Transverse colon (tissue), 4 donors: ENCODE measurements around the gene ZNF83. TPM values are rescaled to one million over a fixed set of nuclear protein-coding genes. Genes with fewer than 3 reads are reported as not detected.
"Not testable (repeated sequence)": the region's sequence is repeated elsewhere in the genome, so short reads cannot be mapped to it uniquely, and the experiment has no call there.

ENCODE experiments used
- DNase-seq: peaks from one replicate; pipeline ENCODE4 v3.0.0-alpha.2; 2019
- H3K27ac ChIP-seq, 4 donors: fragments of 200-600 bp; sonication (generic); 2 replicates each; pipeline ENCODE4 v1.5.1; 2016 to 2018; ENCODE audit warnings: inconsistent platforms in 4 of 4
- H3K27me3 ChIP-seq: fragments of 200-600 bp; sonication (generic); 2 replicates; pipeline ENCODE4 v1.5.1; 2017; ENCODE audit warnings: inconsistent platforms
- H3K36me3 ChIP-seq, 4 donors: fragments of 200-600 bp; sonication (generic); 2 replicates each; pipeline ENCODE4 v1.5.1; 2017 to 2019; ENCODE audit warnings: inconsistent platforms in 4 of 4
- H3K4me1 ChIP-seq, 4 donors: fragments of 200-600 bp; sonication (generic); 2 replicates each; pipeline ENCODE4 v1.5.1; 2017 to 2020; ENCODE audit warnings: inconsistent platforms in 4 of 4
- H3K4me3 ChIP-seq, 4 donors: fragments of 200-600 bp; sonication (generic); 1 replicate in 1 of 4; 2 replicates in 3 of 4; pipeline versions ENCODE4 v1.5.1 to v1.6.1; 2017 to 2019; ENCODE audit warnings: inconsistent platforms in 4 of 4
- H3K9me3 ChIP-seq, 2 donors: fragments of 200-600 bp; sonication (generic); 2 replicates each; pipeline ENCODE4 v1.5.1; 2017 to 2019; ENCODE audit warnings: inconsistent platforms in 2 of 2
- EP300 ChIP-seq: sonication (generic); formaldehyde crosslinking; IDR thresholded peaks from one replicate; pipeline ENCODE4 v1.6.1; 2017; ENCODE audit warnings: antibody characterized with exemption, low read depth
- POLR2A ChIP-seq: fragments of 450-650 bp; IDR thresholded peaks from one replicate; pipeline ENCODE4 v1.6.1; 2016; ENCODE audit warnings: antibody characterized with exemption, mild to moderate bottlenecking, moderate library complexity
- POLR2AphosphoS5 ChIP-seq, 3 donors: sonication (generic); formaldehyde crosslinking; IDR thresholded peaks; one replicate each; pipeline ENCODE4 v1.6.1; 2016; ENCODE audit warnings: antibody characterized with exemption in 3 of 3
- WGBS, 2 donors: methylation state at CpG; one replicate each; pipeline ENCODE4 v1.1.5; 2018; ENCODE audit warnings: low coverage in 1 of 2; 5-methylcytosine and 5-hydroxymethylcytosine counted together
- in situ Hi-C, 4 donors: fragments of 200-750 bp; cut with MboI; loops; one replicate each; pipeline versions ENCODE4 v1.15.0 to v1.15.1; 2017; ENCODE audit warnings: low sequenced_read_pairs in 3 of 4, low pct_ligation_motif_present in 1 of 4, low pct_unique_long_range_greater_than_20kb in 1 of 4
- intact Hi-C: fragments of 100-400 bp; cut with DNase I; formaldehyde crosslinking; loops from one replicate; pipeline ENCODE4 v1.15.1; 2023; ENCODE audit warnings: low total_unique reads
- total RNA-seq, 4 donors: library from RNA; depleted of rRNA; stranded (reverse); fragments of >200 nt; gene quantifications; one replicate each; pipeline ENCODE4 v1.1.0, GENCODE V29; 2016
- TF ChIP-seq, protein P1 (sequence below), 5 experiments: fragments of 200-600 bp in 3 of 5; fragments of 450-650 bp in 2 of 5; sonication (generic) in 3 of 5; IDR thresholded peaks; 1 replicate in 2 of 5; 2 replicates in 3 of 5; pipeline ENCODE4 v1.5.1; 2016 to 2017; ENCODE audit warnings: antibody characterized with exemption in 5 of 5, inconsistent platforms in 3 of 5, mild to moderate bottlenecking in 2 of 5, moderate library complexity in 1 of 5

The ZNF83 gene
- total RNA-seq, 4 donors from 2014 or later, result 13.3 to 55.6 (median 26.7) TPM

- Histone ChIP-seq H3K4me3 (peak overlapping the region; percentile 9 to 79 (median 60)), H3K27ac (peak overlapping the region; percentile 86 to 90 (median 87)), H3K27me3 (no peaks in the 10 kb centered on the region), H3K4me1 (peaks cover 4 to 18% (median 14%) of the 10 kb centered on the region in 4 donors), H3K36me3 (peaks cover 0 to 13% (median 5%) of the 10 kb centered on the region in 4 donors), H3K9me3 (peaks cover 7 to 9% of the 10 kb centered on the region in 2 donors)
- peak; percentile 77 for DNase-seq
- TF ChIP-seq, protein P1, sequence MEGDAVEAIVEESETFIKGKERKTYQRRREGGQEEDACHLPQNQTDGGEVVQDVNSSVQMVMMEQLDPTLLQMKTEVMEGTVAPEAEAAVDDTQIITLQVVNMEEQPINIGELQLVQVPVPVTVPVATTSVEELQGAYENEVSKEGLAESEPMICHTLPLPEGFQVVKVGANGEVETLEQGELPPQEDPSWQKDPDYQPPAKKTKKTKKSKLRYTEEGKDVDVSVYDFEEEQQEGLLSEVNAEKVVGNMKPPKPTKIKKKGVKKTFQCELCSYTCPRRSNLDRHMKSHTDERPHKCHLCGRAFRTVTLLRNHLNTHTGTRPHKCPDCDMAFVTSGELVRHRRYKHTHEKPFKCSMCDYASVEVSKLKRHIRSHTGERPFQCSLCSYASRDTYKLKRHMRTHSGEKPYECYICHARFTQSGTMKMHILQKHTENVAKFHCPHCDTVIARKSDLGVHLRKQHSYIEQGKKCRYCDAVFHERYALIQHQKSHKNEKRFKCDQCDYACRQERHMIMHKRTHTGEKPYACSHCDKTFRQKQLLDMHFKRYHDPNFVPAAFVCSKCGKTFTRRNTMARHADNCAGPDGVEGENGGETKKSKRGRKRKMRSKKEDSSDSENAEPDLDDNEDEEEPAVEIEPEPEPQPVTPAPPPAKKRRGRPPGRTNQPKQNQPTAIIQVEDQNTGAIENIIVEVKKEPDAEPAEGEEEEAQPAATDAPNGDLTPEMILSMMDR (IDR thresholded peaks at IDR 0.05), result no peak
- no peak for TF ChIP-seq EP300
- WGBS, 2 donors, result 2% methylated on average over 12 of the region's 15 CpGs; no CpG with 5 or more reads in 1 of the 2 donors
- in situ Hi-C loops, result no loop called here
- intact Hi-C loops, result no loop called here
These were observed 37.5 kb downstream of the ZNF83 start for GRCh38 chr19:52600639-52601024.

- Histone ChIP-seq H3K9me3 (peaks cover 7 to 9% of the 10 kb centered on the region in 2 donors), H3K27ac (no peak overlapping the region), H3K36me3 (peaks cover 0 to 24% (median 5%) of the 10 kb centered on the region in 4 donors), H3K4me1 (peaks cover 4 to 18% (median 14%) of the 10 kb centered on the region in 4 donors), H3K4me3 (no peak overlapping the region), H3K27me3 (no peaks in the 10 kb centered on the region)
- DNase-seq, result no peak
- intact Hi-C loops (no loop called here), in situ Hi-C loops (no loop called here)
- no peak for TF ChIP-seq EP300
- TF ChIP-seq, protein P1 (IDR thresholded peaks at IDR 0.05), result no peak
- no peak for TF ChIP-seq POLR2AphosphoS5 (IDR thresholded peaks at IDR 0.05)
- TF ChIP-seq POLR2A, result no peak
- 84 to 85% methylated on average over 3 of the region's 3 CpGs for WGBS, 2 donors
These were observed 38.9 kb downstream of the ZNF83 start for GRCh38 chr19:52599241-52599640.

GRCh38 chr19:52593441-52593840 is 44.7 kb downstream of the ZNF83 start:
- peaks cover 10 to 11% of the 10 kb centered on the region in 2 donors for H3K9me3 ChIP-seq
- DNase-seq, H3K4me1 ChIP-seq, intact Hi-C loops, in situ Hi-C loops, H3K27ac ChIP-seq, H3K27me3 ChIP-seq, H3K4me3 ChIP-seq: not testable (repeated sequence)
- peaks cover 0 to 52% (median 12%) of the 10 kb centered on the region in 4 donors for H3K36me3 ChIP-seq
- WGBS, 2 donors, result no CpG with 5 or more reads among the region's 25 CpGs

GRCh38 chr19:52592301-52592700 is 45.9 kb downstream of the ZNF83 start:
- intact Hi-C loops (no loop called here), in situ Hi-C loops (no loop called here)
- Histone ChIP-seq H3K9me3 (peaks cover 8 to 10% of the 10 kb centered on the region in 2 donors), H3K4me3 (no peak overlapping the region), H3K27me3 (no peaks in the 10 kb centered on the region), H3K27ac (no peak overlapping the region), H3K36me3 (peaks cover 0 to 52% (median 12%) of the 10 kb centered on the region in 4 donors), H3K4me1 (no peaks in the 10 kb centered on the region)
- WGBS, 2 donors, result 42 to 86% methylated on average over 2 to 3 of the region's 3 CpGs
- TF ChIP-seq EP300 (no peak), POLR2AphosphoS5 (IDR thresholded peaks at IDR 0.05) (no peak), POLR2A (no peak)
- TF ChIP-seq, protein P1 (IDR thresholded peaks at IDR 0.05), result no peak
- DNase-seq, result no peak

GRCh38 chr19:52590728-52591127 is 47.4 kb downstream of the ZNF83 start:
- WGBS, 2 donors, result 89 to 97% methylated on average over 4 to 5 of the region's 5 CpGs
- Histone ChIP-seq H3K4me1 (no peaks in the 10 kb centered on the region), H3K27me3 (no peaks in the 10 kb centered on the region), H3K36me3 (peaks cover 0 to 42% (median 8%) of the 10 kb centered on the region in 4 donors), H3K27ac (no peak overlapping the region), H3K9me3 (peaks cover 6 to 11% of the 10 kb centered on the region in 2 donors), H3K4me3 (no peak overlapping the region)
- TF ChIP-seq, protein P1 (IDR thresholded peaks at IDR 0.05), result no peak
- TF ChIP-seq POLR2AphosphoS5 (IDR thresholded peaks at IDR 0.05) (no peak), POLR2A (no peak), EP300 (no peak)
- intact Hi-C loops (no loop called here), in situ Hi-C loops (no loop called here)
- DNase-seq, result no peak
